HS-5 (cell line): ENCODE data around the gene KRTAP3-3.
"Not testable (repeated sequence)": the region's sequence is repeated elsewhere in the genome, so short reads cannot be mapped to it uniquely, and the experiment has no call there.

Experiments used
- DNase-seq: peaks from one replicate; pipeline ENCODE4 v3.0.0-alpha.2; 2012; ENCODE audit warnings: low read depth

The KRTAP3-3 gene

GRCh38 chr17:41004397-41004796, 10.4 kb upstream of the KRTAP3-3 start:
- DNase-seq = no peak

DNA sequence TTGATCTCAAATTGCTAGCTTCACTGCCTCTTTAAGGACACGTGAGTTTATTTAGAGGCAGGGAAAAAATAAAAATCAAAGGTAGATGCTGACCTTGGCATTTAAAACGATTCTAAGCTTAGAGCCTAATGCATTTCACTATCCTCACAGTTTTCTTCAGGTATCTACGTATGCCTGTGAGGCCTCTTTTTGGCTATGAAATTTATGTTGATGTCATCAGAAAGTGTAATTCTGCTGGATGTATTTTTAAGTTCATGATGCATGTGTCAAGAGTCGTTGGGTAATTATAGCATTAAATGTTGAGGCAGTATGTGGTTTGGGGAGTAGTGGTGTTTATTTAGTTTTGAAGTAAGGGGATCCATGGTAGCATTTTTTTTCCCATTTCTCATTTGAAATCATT, 10.0 kb upstream of the KRTAP3-3 start:
- DNase-seq = no peak

- DNase-seq = peak; percentile 46
Observed at GRCh38 chr17:41002814-41003213, 8.8 kb upstream of the KRTAP3-3 start.

DNA sequence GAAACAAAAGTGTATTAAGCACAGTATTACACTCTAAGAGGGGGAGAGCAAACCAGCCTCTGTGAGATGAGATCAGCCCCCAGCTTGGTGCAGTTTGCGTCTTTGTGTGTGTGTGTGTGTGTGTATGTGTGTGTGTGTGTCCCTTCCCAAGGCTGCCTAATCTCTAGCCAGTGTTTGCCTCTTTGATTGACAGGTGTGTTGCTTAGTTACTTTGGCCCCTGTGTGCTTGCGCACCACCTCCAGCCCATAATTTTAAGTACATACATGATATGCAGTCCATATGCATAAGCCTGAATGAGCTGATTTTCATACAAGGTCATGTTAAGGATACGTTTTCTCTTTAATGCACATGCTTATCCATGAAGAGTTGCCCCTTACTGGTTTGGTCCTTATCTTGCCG, 7.8 kb upstream of the KRTAP3-3 start:
- DNase-seq = no peak

- DNase-seq = not testable (repeated sequence)
Observed at GRCh38 chr17:40999563-40999962, 5.6 kb upstream of the KRTAP3-3 start, which contains the start of gene KRTAP3-2. KRTAP3-2 (minus strand) TSS chr17:40999906; CDS start chr17:40999853, 53 bp downstream.

DNA sequence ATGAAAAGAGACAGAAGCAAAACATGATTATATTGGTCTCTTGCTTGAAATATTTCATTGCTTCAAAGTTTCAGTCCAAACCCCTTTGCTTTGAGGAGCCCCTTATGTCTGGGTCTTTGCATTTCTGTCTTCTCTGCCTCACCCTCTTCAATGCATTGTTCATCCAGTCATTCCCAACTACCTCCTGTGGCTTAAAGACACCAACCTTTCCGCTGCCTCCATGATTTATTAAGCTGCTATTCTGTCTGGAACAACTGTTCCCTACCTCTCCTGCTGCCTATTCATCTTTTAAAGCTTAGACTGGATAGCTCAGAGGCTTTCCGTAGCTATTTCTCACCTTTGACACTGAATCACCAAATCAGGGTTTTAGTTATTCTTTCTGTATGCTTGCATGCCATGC, 3.4 kb upstream of the KRTAP3-3 start:
- DNase-seq = no peak

- no peak for DNase-seq
Observed at GRCh38 chr17:40996829-40997228, 2.9 kb upstream of the KRTAP3-3 start.

GRCh38 chr17:40995116-40995515, 1.2 kb upstream of the KRTAP3-3 start:
- no peak for DNase-seq

DNA sequence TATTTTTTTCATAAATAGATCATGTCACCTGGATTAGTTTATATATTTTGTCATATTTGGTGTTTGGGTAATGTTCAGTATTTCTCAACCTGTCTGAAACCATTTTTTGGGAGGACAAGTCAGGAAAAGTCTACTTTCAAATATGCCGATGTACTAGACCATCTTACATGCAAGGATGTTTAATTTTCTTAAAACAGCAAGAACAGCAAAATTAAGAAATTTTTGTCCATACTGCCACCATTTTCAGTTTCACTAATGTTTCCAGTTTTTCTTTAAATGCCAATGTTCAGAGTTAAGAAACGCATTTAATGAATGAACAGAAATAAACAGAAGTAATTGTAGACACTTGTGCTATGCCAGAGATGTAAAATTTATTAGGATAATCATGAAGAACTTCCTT, 880 bp downstream of the KRTAP3-3 start:
- no peak for DNase-seq

DNA sequence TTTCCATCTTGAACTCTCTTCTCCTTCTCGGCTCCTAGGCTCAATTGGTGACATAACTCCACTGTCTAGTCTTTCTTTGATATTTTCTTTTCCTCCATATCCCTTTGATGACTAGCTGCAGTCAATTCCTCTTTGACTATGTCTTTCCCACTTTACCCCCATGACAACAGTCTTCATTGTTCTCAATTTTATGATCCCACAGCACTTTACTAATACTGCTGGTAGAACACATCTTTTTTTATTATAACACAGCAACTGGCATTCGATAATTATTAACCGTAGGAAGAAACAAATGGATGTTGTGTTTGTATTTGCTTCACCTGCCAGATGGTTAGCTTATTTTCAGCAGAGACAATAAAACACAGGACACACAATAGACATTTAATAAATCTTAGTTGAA, 1.3 kb downstream of the KRTAP3-3 start:
- DNase-seq = no peak

DNA sequence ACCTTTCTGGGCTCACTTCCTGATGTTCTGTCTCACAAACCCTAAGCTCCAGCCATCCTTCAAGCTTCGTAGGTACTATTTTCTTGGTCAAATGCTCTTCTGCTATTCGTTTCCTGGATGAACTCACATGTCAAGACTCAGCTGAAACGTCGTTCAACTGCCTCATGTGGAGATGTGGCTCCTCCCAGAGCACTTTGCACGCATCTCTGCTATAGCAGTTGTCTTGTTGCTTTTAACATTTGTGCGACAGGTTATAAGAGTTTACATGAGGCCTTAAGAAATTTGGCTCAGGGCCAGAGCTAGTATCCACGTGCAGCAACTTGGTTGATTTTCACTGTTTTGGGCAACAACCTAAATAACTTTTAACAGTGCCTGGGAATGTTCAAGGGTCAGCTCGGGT, 7.0 kb downstream of the KRTAP3-3 start:
- DNase-seq = no peak

- no peak for DNase-seq
Observed at GRCh38 chr17:40984226-40984625, 9.7 kb downstream of the KRTAP3-3 start, which contains the start of gene KRT40. KRT40 (minus strand) TSS chr17:40984326; CDS start chr17:40984273, 53 bp downstream.

- DNase-seq = no peak
Observed at GRCh38 chr17:40981115-40981514, 12.8 kb downstream of the KRTAP3-3 start.

GRCh38 chr17:40980596-40980995, 13.4 kb downstream of the KRTAP3-3 start:
- no peak for DNase-seq

- DNase-seq = no peak
Observed at GRCh38 chr17:40980117-40980516, 13.8 kb downstream of the KRTAP3-3 start.

DNA sequence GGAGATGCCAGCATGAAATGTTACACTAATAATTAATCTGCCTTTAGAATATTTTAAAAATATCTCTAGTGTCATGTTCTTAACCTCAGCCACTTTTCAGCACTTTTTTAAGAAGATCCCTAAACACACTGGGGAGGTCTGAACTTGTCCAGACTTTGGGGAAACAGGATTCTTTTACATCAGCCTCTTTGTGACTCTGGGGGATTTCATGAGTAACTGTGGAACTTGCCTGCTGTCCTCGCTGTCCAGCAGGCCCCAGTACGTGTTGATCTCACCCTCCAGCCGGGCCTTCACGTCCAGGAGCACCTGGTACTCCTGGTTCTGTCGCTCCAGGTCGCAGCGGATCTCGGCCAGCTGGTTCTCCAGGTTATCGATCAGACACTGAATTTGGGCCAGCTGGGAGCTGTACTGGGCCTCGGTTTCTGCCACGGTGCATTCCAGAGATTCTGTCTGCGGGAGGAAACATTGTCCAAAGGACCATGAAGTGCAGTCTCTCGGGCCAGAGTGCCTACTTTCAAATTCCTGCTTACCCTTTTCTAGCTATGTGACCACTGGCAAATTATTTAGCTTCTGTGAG, 15.3 kb downstream of the KRTAP3-3 start:
- no peak for DNase-seq

DNA sequence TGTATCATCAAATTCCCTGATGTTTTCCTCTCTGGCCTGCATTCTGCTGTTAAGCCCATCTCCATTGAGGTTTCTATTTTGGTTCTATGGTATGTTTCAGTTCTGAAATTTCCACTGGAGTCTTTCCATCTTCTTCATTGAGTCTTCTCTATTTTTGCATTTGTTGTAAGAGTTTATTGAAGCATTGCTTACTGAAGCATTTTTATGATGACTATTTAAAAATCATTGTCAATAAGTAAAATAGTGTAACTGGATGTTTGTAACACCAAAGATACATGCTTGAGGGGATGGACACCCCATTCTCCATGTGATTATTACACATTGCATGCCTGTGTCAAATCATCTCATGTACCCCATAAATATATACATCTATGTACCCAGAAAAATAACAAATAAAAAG, 18.4 kb downstream of the KRTAP3-3 start:
- DNase-seq = no peak

- no peak for DNase-seq
Observed at GRCh38 chr17:40974366-40974765, 19.6 kb downstream of the KRTAP3-3 start.

GRCh38 chr17:40967582-40967981, 26.4 kb downstream of the KRTAP3-3 start:
- no peak for DNase-seq

- no peak for DNase-seq
Observed at GRCh38 chr17:40966848-40967247, 27.1 kb downstream of the KRTAP3-3 start, which contains the start of gene KRT39. KRT39 (minus strand) TSS chr17:40966948; CDS start chr17:40966856, 92 bp downstream.

DNA sequence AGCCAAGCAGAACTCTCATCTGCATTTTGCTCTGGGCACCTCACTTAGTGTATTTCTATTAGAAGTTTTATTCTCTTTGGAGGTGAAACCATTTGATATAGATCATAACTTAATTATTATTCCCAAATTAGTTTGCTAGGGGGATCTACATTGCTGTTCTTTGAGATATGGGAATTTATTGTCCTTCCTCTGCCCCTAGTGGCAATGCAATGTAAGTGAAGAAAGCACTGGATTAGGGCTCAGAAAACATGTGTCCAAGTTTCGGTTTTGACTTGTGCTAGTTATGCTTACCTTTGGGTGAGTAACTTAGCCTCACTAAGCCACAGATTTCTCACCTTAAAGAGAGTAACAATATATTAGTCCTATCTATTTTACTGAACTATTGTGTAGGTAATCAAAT, 30.1 kb downstream of the KRTAP3-3 start:
- DNase-seq = no peak

- DNase-seq = no peak
Observed at GRCh38 chr17:40962059-40962561, 31.9 kb downstream of the KRTAP3-3 start.

- DNase-seq = no peak
Observed at GRCh38 chr17:40961591-40961990, 32.4 kb downstream of the KRTAP3-3 start.

DNA sequence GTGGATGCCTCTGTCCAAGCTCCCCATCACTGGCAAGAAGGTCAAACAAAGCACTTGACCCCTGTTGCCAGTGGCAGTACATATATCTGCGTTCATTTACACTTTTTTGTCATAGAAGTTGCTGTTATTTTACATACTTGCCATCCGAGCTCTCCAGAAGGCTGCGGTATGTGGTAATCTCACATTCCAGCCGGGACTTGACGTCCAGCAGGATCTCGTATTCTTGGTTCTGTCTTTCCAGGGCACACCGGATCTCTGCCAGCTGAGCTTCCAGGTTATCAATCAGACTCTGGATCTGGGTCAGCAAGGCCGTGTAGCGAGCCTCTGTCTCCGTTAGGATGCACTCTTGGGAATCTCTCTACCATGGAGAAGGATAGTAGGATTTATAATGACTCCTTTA, 33.8 kb downstream of the KRTAP3-3 start:
- DNase-seq = no peak
